ENCODE data around the gene PHLDB1.

DNA sequence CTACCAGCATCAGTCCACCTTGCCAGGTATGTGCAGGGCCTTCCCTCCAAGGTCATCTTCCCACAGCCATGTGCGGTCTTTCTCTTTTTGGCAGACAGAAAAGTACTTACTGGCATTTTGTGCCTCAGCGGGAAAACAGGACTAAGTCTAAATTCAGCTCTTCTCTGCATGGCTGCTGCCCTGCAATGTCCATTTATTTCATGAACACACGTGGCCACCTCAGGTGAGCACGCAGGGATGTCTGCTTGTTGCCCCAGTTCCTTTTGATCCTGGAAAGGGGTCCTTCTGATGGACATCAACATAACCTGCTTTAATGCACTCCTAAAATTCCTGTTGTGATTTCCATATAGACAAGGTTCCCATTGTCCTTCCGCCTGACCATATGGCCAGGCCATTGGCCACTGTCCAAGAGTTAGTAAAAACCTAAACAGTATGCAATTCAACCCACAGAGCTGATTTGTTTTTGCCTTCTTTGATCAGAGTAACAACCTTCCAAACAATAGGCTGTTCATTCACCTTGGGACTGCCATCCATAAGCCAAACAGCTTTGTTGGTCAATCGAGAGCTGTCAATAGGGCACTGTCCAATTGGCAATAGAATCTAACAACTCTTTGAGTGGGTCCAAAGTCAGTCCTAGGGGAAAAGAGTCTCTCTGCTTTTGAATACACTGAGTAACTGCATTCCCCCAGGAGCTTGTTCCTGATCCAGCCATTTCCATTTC lies 66.1 kb downstream of the PHLDB1 start:
- TF ChIP-seq, protein P1, sequence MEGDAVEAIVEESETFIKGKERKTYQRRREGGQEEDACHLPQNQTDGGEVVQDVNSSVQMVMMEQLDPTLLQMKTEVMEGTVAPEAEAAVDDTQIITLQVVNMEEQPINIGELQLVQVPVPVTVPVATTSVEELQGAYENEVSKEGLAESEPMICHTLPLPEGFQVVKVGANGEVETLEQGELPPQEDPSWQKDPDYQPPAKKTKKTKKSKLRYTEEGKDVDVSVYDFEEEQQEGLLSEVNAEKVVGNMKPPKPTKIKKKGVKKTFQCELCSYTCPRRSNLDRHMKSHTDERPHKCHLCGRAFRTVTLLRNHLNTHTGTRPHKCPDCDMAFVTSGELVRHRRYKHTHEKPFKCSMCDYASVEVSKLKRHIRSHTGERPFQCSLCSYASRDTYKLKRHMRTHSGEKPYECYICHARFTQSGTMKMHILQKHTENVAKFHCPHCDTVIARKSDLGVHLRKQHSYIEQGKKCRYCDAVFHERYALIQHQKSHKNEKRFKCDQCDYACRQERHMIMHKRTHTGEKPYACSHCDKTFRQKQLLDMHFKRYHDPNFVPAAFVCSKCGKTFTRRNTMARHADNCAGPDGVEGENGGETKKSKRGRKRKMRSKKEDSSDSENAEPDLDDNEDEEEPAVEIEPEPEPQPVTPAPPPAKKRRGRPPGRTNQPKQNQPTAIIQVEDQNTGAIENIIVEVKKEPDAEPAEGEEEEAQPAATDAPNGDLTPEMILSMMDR (IDR thresholded peaks at IDR 0.05; ENCODE audit: low read depth, low read length, missing input control): no peak
- TF ChIP-seq, protein P2, sequence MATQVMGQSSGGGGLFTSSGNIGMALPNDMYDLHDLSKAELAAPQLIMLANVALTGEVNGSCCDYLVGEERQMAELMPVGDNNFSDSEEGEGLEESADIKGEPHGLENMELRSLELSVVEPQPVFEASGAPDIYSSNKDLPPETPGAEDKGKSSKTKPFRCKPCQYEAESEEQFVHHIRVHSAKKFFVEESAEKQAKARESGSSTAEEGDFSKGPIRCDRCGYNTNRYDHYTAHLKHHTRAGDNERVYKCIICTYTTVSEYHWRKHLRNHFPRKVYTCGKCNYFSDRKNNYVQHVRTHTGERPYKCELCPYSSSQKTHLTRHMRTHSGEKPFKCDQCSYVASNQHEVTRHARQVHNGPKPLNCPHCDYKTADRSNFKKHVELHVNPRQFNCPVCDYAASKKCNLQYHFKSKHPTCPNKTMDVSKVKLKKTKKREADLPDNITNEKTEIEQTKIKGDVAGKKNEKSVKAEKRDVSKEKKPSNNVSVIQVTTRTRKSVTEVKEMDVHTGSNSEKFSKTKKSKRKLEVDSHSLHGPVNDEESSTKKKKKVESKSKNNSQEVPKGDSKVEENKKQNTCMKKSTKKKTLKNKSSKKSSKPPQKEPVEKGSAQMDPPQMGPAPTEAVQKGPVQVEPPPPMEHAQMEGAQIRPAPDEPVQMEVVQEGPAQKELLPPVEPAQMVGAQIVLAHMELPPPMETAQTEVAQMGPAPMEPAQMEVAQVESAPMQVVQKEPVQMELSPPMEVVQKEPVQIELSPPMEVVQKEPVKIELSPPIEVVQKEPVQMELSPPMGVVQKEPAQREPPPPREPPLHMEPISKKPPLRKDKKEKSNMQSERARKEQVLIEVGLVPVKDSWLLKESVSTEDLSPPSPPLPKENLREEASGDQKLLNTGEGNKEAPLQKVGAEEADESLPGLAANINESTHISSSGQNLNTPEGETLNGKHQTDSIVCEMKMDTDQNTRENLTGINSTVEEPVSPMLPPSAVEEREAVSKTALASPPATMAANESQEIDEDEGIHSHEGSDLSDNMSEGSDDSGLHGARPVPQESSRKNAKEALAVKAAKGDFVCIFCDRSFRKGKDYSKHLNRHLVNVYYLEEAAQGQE (IDR thresholded peaks at IDR 0.05): no peak
- TF ChIP-seq EGR1 (IDR thresholded peaks at IDR 0.05; ENCODE audit: low read depth in 2 of 2) (no peak), YY1 (IDR thresholded peaks at IDR 0.05) (no peak), RXRA (IDR thresholded peaks at IDR 0.05) (peak; percentile 18 to 45), GABPA (IDR thresholded peaks at IDR 0.05 in 1 of 2, conservative IDR thresholded peaks at IDR 0.05 in 1 of 2) (no peak), NR2F2 (IDR thresholded peaks at IDR 0.05) (no peak), HNF4A (conservative IDR thresholded peaks at IDR 0.05) (peak; percentile 83)
- TF ChIP-seq, protein P3, sequence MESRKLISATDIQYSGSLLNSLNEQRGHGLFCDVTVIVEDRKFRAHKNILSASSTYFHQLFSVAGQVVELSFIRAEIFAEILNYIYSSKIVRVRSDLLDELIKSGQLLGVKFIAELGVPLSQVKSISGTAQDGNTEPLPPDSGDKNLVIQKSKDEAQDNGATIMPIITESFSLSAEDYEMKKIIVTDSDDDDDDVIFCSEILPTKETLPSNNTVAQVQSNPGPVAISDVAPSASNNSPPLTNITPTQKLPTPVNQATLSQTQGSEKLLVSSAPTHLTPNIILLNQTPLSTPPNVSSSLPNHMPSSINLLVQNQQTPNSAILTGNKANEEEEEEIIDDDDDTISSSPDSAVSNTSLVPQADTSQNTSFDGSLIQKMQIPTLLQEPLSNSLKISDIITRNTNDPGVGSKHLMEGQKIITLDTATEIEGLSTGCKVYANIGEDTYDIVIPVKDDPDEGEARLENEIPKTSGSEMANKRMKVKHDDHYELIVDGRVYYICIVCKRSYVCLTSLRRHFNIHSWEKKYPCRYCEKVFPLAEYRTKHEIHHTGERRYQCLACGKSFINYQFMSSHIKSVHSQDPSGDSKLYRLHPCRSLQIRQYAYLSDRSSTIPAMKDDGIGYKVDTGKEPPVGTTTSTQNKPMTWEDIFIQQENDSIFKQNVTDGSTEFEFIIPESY (IDR thresholded peaks at IDR 0.05): no peak
